ENCODE data around the gene NEURL1B.

NEURL1B gene

GRCh38 chr5:172686111-172686510 is 45.0 kb downstream of the NEURL1B start:
- TF ChIP-seq, protein P1, sequence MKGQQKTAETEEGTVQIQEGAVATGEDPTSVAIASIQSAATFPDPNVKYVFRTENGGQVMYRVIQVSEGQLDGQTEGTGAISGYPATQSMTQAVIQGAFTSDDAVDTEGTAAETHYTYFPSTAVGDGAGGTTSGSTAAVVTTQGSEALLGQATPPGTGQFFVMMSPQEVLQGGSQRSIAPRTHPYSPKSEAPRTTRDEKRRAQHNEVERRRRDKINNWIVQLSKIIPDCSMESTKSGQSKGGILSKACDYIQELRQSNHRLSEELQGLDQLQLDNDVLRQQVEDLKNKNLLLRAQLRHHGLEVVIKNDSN (IDR thresholded peaks at IDR 0.05): no peak
- no peak for TF ChIP-seq CREB1 (IDR thresholded peaks at IDR 0.05; ENCODE audit: low read depth)
- no peak for TF ChIP-seq TCF12 (IDR thresholded peaks at IDR 0.05; ENCODE audit: low read depth)
- TF ChIP-seq FOXM1 (IDR thresholded peaks at IDR 0.05; ENCODE audit: borderline replicate concordance, low read depth): no peak
- no peak for TF ChIP-seq NFIC (IDR thresholded peaks at IDR 0.05)
- TF ChIP-seq EP300 (IDR thresholded peaks at IDR 0.05; ENCODE audit: borderline replicate concordance): no peak
- TF ChIP-seq MAX (IDR thresholded peaks at IDR 0.05): no peak
- no peak for TF ChIP-seq TEAD4 (IDR thresholded peaks at IDR 0.05)
- TF ChIP-seq EGR1 (IDR thresholded peaks at IDR 0.05): no peak
- TF ChIP-seq, protein P2, sequence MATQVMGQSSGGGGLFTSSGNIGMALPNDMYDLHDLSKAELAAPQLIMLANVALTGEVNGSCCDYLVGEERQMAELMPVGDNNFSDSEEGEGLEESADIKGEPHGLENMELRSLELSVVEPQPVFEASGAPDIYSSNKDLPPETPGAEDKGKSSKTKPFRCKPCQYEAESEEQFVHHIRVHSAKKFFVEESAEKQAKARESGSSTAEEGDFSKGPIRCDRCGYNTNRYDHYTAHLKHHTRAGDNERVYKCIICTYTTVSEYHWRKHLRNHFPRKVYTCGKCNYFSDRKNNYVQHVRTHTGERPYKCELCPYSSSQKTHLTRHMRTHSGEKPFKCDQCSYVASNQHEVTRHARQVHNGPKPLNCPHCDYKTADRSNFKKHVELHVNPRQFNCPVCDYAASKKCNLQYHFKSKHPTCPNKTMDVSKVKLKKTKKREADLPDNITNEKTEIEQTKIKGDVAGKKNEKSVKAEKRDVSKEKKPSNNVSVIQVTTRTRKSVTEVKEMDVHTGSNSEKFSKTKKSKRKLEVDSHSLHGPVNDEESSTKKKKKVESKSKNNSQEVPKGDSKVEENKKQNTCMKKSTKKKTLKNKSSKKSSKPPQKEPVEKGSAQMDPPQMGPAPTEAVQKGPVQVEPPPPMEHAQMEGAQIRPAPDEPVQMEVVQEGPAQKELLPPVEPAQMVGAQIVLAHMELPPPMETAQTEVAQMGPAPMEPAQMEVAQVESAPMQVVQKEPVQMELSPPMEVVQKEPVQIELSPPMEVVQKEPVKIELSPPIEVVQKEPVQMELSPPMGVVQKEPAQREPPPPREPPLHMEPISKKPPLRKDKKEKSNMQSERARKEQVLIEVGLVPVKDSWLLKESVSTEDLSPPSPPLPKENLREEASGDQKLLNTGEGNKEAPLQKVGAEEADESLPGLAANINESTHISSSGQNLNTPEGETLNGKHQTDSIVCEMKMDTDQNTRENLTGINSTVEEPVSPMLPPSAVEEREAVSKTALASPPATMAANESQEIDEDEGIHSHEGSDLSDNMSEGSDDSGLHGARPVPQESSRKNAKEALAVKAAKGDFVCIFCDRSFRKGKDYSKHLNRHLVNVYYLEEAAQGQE (IDR thresholded peaks at IDR 0.05; ENCODE audit: low read depth): no peak
- no peak for TF ChIP-seq TAF1 (IDR thresholded peaks at IDR 0.05; ENCODE audit: low read depth)
- TF ChIP-seq YY1 (IDR thresholded peaks at IDR 0.05; ENCODE audit: low read depth): no peak
- TF ChIP-seq RAD21 (IDR thresholded peaks at IDR 0.05; ENCODE audit: low read depth): no peak
- TF ChIP-seq CEBPB (IDR thresholded peaks at IDR 0.05): no peak
- no peak for TF ChIP-seq ZBTB7A (IDR thresholded peaks at IDR 0.05; ENCODE audit: low read depth)

DNA sequence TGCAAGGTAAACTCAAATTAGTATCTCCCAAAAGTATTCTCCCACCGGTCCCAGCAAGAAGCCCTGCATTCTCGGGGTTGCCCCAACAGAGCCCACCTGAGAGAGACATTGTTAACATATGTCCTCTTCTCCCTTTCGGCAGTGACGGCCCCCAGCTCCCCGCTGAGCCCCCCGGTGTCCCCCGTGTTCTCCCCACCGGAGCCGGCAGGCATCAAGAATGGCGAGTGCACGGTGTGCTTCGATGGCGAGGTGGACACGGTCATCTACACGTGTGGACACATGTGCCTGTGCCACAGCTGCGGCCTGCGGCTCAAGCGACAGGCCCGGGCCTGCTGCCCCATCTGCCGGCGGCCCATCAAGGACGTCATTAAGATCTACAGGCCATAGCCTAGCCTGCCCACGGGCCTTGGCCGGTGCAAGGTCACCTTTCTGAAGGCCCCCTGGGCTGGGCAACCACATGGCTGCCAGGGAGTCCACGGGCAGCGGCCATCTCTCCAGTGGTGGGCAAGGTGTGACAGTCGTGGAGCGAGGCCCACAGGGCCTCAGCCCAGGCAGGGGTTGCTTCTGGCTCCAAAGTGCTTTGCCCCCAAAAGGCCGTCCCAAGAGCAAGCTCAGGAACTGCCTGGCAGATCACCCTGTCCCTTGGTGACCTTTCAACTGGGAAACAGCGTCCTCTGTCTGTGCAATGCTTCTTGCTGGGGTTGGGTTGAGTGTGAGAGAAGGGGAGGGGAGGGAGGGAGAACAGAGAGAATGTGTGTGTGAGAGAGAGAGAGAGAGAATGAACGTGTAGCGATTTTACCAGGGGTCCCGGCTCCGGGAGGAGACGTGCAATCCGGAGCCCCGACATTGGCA is 45.7 kb downstream of the NEURL1B start:
- no peak for TF ChIP-seq MAX (IDR thresholded peaks at IDR 0.05)
- TF ChIP-seq TCF12 (IDR thresholded peaks at IDR 0.05; ENCODE audit: low read depth): no peak
- no peak for TF ChIP-seq CEBPB (IDR thresholded peaks at IDR 0.05)
- no peak for TF ChIP-seq TEAD4 (IDR thresholded peaks at IDR 0.05)
- no peak for TF ChIP-seq CREB1 (IDR thresholded peaks at IDR 0.05; ENCODE audit: low read depth)
- no peak for TF ChIP-seq ZBTB7A (IDR thresholded peaks at IDR 0.05; ENCODE audit: low read depth)
- no peak for TF ChIP-seq RAD21 (IDR thresholded peaks at IDR 0.05; ENCODE audit: low read depth)
- no peak for TF ChIP-seq NFIC (IDR thresholded peaks at IDR 0.05)

DNA sequence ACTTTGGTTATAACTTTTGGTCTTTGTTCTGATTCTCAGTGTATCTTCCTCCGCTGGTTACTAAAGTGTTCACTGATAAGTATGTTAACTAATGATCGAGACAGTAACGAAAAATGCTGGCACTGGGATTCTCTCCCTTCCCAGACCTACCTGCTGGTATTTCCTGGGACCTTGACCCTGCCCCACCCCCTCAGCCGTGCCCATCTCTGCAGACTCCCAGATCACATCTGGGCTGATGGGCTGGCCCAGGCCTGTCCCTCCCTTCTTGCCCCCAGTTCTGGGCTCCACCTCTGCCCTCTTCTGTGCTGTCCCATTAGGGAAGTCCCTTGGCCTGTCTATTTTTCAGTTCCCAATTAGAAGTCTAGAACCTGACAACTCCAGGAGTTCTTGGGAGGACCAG is 46.9 kb downstream of the NEURL1B start:
- TF ChIP-seq CEBPB (IDR thresholded peaks at IDR 0.05) (no peak), EGR1 (IDR thresholded peaks at IDR 0.05) (no peak), CREB1 (IDR thresholded peaks at IDR 0.05; ENCODE audit: low read depth) (no peak), EP300 (IDR thresholded peaks at IDR 0.05; ENCODE audit: borderline replicate concordance) (no peak), NFIC (IDR thresholded peaks at IDR 0.05) (no peak), RAD21 (IDR thresholded peaks at IDR 0.05; ENCODE audit: low read depth) (no peak), ZBTB7A (IDR thresholded peaks at IDR 0.05; ENCODE audit: low read depth) (no peak), TEAD4 (IDR thresholded peaks at IDR 0.05) (no peak), FOXM1 (IDR thresholded peaks at IDR 0.05; ENCODE audit: borderline replicate concordance, low read depth) (no peak), TCF12 (IDR thresholded peaks at IDR 0.05; ENCODE audit: low read depth) (no peak), TAF1 (IDR thresholded peaks at IDR 0.05; ENCODE audit: low read depth) (no peak), MAX (IDR thresholded peaks at IDR 0.05) (no peak), YY1 (IDR thresholded peaks at IDR 0.05; ENCODE audit: low read depth) (no peak)
- TF ChIP-seq, protein P2 (IDR thresholded peaks at IDR 0.05; ENCODE audit: low read depth): no peak
- TF ChIP-seq, protein P1 (IDR thresholded peaks at IDR 0.05): no peak

DNA sequence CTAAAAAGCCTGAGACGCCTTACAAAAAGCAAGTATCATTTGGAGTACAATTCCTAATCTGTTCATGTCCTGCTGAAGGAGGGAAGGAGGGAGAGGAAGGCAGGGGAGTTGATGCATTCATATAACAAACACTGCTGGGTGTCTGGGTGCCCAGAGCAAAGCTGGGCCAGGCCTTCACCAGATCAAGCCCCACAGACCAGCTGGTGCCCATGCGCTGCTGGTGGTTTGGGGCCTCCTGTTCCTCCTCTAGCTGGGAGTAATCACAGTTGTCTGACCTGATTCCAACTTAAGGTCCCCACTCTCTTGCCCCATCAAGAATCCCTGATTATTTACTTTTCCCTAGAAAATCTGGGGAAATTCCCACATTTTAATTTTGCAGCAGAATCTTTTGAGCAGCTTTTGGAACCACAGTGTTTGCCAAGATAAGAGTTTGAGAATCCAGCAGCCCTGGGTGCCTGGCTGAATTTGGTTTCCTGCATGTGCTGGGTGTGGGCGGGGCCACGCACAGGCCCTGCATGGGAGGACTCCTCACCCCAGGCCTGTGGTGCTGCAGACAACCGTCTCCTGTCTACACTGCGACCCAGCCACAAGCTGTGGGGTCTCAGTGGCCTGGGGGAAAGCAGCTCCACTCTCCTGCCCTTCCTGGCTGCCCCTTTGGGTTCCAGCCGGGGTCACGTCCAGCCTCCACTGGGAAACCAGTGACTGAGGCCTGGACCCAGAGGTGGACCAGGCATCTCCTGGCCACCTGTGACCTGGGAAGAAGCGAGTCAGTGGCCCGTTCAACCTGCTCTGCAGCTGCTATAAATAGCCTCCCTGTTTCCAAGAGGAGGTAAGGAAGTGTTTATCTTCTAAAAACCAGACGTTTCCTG is 47.5 kb downstream of the NEURL1B start:
- TF ChIP-seq YY1 (IDR thresholded peaks at IDR 0.05; ENCODE audit: low read depth): no peak
- TF ChIP-seq, protein P1 (IDR thresholded peaks at IDR 0.05): no peak
- TF ChIP-seq MAX (IDR thresholded peaks at IDR 0.05): no peak
- no peak for TF ChIP-seq NFIC (IDR thresholded peaks at IDR 0.05)
- no peak for TF ChIP-seq TEAD4 (IDR thresholded peaks at IDR 0.05)
- TF ChIP-seq FOXM1 (IDR thresholded peaks at IDR 0.05; ENCODE audit: borderline replicate concordance, low read depth): no peak
- TF ChIP-seq, protein P2 (IDR thresholded peaks at IDR 0.05; ENCODE audit: low read depth): no peak
